IPS-15b (cell line): ENCODE data around the gene ZDHHC3.

ENCODE experiments used
- H3K27me3 ChIP-seq: one replicate; pipeline ENCODE4 v1.6.1; 2013; ENCODE audit warnings: low read length; ENCODE audit not compliant: control insufficient read depth, insufficient read depth
- H3K36me3 ChIP-seq: one replicate; pipeline ENCODE4 v1.6.1; 2013; ENCODE audit warnings: low read length; ENCODE audit not compliant: control insufficient read depth, insufficient read depth
- H3K4me1 ChIP-seq: one replicate; pipeline ENCODE4 v1.6.1; 2013; ENCODE audit warnings: mild to moderate bottlenecking, low read length; ENCODE audit not compliant: control insufficient read depth, insufficient read depth
- H3K4me3 ChIP-seq: one replicate; pipeline ENCODE4 v1.5.1; 2013; ENCODE audit warnings: low read depth, low read length
- H3K9ac ChIP-seq: one replicate; pipeline ENCODE4 v1.6.1; 2013; ENCODE audit warnings: low read depth, mild to moderate bottlenecking, low read length
- H3K9me3 ChIP-seq: one replicate; pipeline ENCODE4 v1.6.1; 2013; ENCODE audit warnings: mild to moderate bottlenecking, low read length; ENCODE audit not compliant: control insufficient read depth, insufficient read depth

Gene ZDHHC3

DNA sequence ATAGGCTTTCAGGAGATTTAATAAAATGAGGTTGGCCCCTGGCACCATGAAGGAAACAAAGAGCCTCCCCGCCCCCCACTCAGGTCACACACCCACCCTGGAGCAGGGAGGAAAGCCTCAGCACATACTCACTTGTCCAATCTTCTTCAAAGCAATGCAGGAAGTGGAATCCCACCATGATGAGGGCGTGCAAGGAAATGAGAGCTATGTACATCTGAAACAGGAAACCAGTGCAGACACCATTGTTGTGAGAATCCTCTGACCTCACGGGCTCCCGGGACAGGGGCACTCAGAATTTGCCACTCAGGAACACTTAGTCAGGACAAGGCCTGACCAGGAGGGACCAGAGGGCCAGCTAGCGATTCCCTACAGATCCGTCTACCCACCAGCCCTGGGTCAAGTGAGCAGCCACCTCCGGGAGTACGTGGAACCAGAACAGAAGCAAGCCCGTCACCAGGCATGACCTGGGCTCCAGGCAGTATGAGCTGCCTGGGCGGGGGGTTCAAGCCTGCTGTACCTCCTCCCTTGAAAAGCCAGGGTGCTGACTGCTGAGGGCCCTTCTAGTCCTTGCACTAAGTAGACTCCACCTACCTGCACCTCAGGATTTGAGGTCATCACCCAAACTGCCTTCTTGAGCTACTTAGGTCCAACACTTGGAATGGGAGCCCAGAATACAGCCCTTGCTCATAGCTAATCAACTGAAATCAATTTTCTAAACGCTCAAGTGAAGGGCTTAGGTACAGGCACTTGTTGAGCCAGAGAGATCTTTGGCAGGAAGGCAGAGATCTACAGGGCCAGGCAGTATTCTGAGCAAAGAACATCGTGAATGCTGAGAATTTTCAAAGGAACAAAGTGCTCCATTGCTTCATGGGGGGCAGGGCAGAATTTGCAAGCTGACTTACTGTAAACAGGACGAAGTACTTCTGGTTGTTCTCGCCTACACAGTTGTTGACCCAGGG lies 42.7 kb downstream of the ZDHHC3 start:
- Histone ChIP-seq H3K4me3 (no peak overlapping the region), H3K27me3 (no peaks in the 10 kb centered on the region), H3K4me1 (no peaks in the 10 kb centered on the region), H3K36me3 (peaks cover 17% of the 10 kb centered on the region), H3K9ac (no peak overlapping the region), H3K9me3 (no peaks in the 10 kb centered on the region)

DNA sequence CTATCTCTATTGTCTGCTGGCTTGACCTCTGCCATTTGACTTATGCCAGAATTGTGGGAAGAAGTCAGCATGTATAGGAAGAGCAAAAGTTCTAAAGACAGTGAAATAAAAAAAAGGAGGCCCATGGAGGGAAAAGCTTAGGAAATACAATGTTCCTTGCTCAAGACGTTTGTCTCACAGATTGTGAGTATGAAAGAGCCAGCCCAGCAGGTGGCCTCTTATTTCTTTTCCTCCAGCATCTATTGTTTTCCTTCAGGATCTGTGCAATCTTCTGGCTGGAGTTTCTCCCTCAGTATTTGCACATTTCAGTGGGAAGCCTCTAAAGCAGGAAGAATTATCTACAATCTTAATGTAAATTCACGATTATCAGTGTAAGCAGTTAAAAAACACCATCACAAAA lies 43.7 kb downstream of the ZDHHC3 start:
- Histone ChIP-seq H3K9me3 (no peaks in the 10 kb centered on the region), H3K4me3 (no peak overlapping the region), H3K27me3 (no peaks in the 10 kb centered on the region), H3K4me1 (no peaks in the 10 kb centered on the region), H3K9ac (no peak overlapping the region), H3K36me3 (peaks cover 18% of the 10 kb centered on the region)

DNA sequence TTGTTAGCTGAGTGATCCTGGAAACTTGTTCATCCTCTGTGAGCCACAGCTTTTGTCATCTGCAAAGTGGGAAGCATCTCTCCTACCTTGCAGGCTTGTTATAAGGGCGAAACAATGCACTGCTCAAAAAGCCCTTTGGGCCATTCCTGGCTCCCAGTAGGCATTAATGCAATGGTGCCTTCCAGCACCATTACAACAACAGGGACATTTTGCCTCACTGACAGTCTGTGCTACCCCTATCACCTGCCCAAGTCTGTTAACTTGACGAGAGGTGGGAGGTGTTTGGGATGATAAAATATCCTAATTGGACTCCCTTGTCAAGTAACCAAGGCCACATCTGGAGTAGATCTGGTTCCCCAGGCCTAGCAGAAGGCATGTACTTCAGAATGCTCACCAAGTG lies 44.2 kb downstream of the ZDHHC3 start:
- H3K4me3 ChIP-seq = no peak overlapping the region
- H3K27me3 ChIP-seq = no peaks in the 10 kb centered on the region
- no peak overlapping the region for H3K9ac ChIP-seq
- H3K4me1 ChIP-seq = no peaks in the 10 kb centered on the region
- peaks cover 18% of the 10 kb centered on the region for H3K36me3 ChIP-seq
- no peaks in the 10 kb centered on the region for H3K9me3 ChIP-seq

DNA sequence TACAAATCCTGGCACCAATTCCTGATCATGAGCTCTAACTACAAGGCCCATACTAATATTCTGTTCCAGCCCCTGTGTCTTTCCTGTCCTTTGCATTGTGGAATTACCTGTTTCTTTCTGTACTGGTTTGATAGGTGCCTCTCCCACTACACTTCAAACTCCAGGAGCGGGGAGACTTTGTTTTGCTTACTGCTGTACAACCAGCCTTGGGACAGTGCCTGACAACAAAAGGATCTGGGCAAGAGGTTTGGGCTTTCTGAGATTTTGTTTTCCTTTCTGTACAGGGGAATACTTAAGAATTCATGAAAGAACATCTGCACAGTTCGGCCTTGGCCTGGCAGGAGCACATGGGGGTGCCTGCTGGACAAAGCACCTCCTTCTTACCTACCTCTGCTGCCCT lies 45.1 kb downstream of the ZDHHC3 start:
- Histone ChIP-seq H3K9ac (no peak overlapping the region), H3K27me3 (no peaks in the 10 kb centered on the region), H3K4me3 (no peak overlapping the region), H3K4me1 (no peaks in the 10 kb centered on the region), H3K9me3 (no peaks in the 10 kb centered on the region), H3K36me3 (peaks cover 21% of the 10 kb centered on the region)

DNA sequence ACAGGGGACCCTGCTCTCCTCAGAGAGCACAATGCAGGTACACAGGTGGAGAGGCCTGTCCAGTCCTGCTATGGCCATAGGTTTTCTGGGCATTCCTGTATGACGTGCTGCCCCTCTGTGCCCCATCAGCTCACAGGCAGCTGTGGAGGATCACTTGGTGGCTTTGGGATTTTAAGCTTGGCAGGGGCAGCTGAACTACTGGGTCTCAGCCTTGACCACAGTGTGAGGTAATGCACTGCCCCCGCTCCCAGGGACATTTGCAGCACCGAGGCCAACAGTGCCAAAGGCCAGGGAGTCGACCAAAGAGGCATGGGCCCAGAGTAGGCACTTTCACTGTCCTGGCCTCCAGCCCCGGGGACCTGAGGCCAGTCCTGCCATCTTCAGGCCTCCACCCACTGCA lies 46.2 kb downstream of the ZDHHC3 start:
- Histone ChIP-seq H3K36me3 (peaks cover 22% of the 10 kb centered on the region), H3K27me3 (no peaks in the 10 kb centered on the region), H3K9ac (no peak overlapping the region)

DNA sequence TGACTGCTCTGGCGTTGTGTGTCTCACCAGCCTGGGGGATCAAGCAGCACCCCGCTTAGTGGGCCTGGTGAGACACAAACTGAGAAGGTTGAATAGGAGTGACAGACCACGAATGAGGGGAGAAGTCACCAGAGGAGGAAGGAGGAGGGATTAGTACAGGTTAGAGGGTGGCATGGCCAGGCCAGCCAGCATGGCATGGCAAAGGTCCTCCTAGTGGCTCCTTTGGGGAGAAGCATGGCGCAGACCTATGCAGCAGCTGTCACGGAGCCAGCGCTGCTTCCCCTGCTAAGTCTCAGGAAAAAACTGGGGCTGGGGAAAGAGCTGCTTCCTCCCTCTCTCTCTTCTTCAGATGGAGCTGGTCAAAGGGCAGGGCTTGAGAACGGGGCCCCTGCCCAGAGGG lies 48.6 kb downstream of the ZDHHC3 start:
- no peak overlapping the region for H3K9ac ChIP-seq
- no peaks in the 10 kb centered on the region for H3K27me3 ChIP-seq
- H3K36me3 ChIP-seq = peaks cover 22% of the 10 kb centered on the region
- H3K9me3 ChIP-seq = no peaks in the 10 kb centered on the region
- H3K4me3 ChIP-seq = no peak overlapping the region
- no peaks in the 10 kb centered on the region for H3K4me1 ChIP-seq

More for the DNA sequence above, 46.2 kb downstream of the ZDHHC3 start:
- no peaks in the 10 kb centered on the region for H3K9me3 ChIP-seq
- H3K4me3 ChIP-seq = no peak overlapping the region
- H3K4me1 ChIP-seq = no peaks in the 10 kb centered on the region

DNA sequence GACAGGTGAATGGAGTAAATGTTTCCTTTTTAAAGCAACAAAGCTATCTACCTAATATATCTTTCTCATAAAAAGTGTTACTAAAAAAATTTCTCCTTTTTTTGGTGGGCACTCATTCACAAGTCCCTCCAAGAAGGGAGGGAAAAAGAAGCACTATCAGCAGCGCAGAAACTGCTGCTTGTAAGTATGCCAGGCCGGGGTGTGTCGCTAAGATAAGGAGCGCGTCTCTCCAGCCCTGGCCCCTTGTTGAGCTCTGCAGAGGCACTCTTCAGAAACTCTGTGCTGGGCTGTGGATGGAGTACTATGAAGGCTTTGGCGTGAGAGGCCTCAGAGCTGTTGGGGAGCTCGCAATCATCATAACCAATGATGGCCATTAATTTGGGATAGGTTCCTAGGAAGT lies 49.1 kb downstream of the ZDHHC3 start:
- no peaks in the 10 kb centered on the region for H3K27me3 ChIP-seq
- peaks cover 22% of the 10 kb centered on the region for H3K36me3 ChIP-seq
- H3K4me1 ChIP-seq = no peaks in the 10 kb centered on the region
- H3K9me3 ChIP-seq = no peaks in the 10 kb centered on the region
- H3K9ac ChIP-seq = no peak overlapping the region
- no peak overlapping the region for H3K4me3 ChIP-seq

DNA sequence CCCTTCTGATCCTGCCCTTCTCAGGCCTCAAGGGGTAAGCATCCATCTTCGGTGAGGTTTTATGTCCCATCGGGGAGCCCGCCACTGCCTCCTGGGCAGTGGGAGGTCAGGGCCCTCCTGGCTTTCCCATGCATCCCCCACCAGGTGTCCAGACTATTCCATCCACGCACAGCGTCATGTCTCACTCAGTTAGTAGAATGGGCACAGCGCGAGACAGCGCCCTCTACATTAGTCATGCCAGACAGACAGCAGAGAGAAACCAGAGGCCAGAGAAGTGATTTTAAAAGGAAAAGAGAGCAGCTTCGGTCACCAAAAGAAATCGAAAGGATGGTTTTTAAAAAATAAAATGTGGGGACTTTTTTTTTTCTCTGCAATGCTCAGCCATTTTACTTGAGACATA lies 49.8 kb downstream of the ZDHHC3 start:
- Histone ChIP-seq H3K36me3 (peaks cover 26% of the 10 kb centered on the region), H3K9ac (no peak overlapping the region), H3K4me3 (no peak overlapping the region), H3K27me3 (no peaks in the 10 kb centered on the region), H3K9me3 (no peaks in the 10 kb centered on the region), H3K4me1 (no peaks in the 10 kb centered on the region)

DNA sequence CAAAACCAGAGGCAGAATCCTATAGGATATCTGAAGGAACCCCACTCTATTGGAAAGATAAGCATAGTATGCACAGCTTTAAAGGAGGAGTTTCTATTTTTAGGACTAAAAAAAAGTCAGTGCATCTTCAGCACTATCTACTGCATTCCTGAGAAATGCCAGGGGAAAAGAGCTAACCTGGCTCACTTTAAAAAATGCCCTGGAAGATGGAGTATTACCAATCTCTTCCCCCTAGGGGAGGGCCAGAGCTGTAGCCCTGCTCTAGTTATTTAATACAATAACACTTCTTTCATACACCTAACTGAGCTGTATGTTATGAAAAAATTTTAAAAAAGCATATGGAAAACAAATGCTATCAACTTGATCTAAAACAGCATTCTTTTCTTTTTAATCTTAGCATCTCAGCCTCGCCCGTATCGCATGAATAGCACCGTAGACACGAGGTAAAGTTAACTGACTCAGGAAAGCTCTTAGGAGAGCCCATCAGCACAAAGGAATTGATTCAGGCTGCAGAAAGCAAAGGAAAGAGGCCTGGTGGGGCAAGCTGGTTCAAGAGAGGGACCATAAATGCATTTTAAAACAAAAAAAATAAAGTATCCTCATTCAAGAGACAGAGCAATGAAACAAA lies 51.4 kb downstream of the ZDHHC3 start:
- no peak overlapping the region for H3K9ac ChIP-seq
- peaks cover 24% of the 10 kb centered on the region for H3K36me3 ChIP-seq
- no peak overlapping the region for H3K4me3 ChIP-seq
- no peaks in the 10 kb centered on the region for H3K27me3 ChIP-seq
- H3K4me1 ChIP-seq = no peaks in the 10 kb centered on the region
- no peaks in the 10 kb centered on the region for H3K9me3 ChIP-seq

DNA sequence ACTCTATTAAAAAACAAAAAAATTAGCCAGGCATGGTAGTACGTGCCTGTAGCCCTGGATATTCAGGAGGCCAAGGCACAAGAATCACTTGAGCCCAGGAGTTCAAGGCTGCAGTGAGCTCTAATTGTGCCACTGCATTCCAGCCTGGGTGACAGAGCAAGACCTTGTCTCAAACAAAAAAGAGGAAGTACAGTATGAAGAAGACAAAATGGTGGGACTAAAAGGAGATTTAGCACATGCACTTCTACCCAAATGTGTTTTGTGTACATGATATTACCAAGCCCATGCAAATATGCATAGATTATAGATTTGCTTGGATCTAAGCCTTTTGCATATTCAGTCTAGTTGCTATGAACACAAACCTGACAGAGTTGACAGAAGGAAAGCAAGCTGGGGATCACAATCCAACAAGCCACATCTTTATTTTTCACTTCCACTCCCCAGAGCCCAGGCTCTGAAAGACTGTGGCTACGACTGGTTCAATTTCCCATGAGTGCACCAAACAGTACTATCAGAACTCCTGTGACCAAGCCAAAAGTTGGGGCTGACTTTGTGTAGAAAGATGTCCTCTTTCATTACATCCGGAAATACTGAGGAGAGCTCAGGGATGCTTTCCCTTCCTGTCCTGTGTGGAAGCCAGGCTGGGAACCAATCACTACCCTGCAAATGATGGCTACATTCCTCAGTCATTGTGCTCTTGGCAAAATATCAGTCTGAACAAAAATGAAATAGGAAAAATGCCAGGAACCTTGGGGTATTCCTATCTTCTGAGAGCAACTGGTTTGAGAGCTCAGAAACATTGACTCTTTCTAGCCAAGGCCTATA lies 52.1 kb downstream of the ZDHHC3 start:
- no peaks in the 10 kb centered on the region for H3K9me3 ChIP-seq
- H3K36me3 ChIP-seq = peaks cover 17% of the 10 kb centered on the region
- no peak overlapping the region for H3K4me3 ChIP-seq
- H3K27me3 ChIP-seq = no peaks in the 10 kb centered on the region
- no peaks in the 10 kb centered on the region for H3K4me1 ChIP-seq
- H3K9ac ChIP-seq = no peak overlapping the region

DNA sequence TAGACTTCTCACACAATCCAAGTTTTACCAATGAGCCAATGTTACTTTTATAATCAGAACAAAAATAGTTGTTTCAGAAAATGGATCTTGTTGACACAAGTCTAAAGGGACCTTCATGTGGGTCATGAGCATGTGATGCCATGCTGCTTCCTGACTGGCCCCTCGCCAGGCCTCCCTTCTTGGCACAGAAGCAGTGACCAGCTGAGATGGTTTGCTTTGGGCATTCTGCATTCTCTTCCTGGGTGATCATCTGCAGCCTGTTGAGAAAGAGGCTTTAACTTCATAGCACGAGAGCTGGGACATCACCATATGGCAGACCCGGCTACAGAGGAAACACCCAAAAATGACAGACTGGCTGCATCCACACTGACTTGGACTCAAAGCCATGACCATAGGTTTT lies 55.9 kb downstream of the ZDHHC3 start:
- peaks cover 2% of the 10 kb centered on the region for H3K4me1 ChIP-seq
- H3K4me3 ChIP-seq = no peak overlapping the region
- no peaks in the 10 kb centered on the region for H3K9me3 ChIP-seq
- no peaks in the 10 kb centered on the region for H3K27me3 ChIP-seq
- H3K9ac ChIP-seq = no peak overlapping the region
- peaks cover 3% of the 10 kb centered on the region for H3K36me3 ChIP-seq
